BJ (cell line): Measurements from ENCODE around the gene EFHC1. TPM values are rescaled to one million over a fixed set of nuclear protein-coding genes. Genes with fewer than 3 reads are reported as not detected.

Experiments
- CTCF ChIA-PET: fragments of 350-600 bp; formaldehyde crosslinking; extraction: SDS; loops from one replicate; lab custom pipeline; 2021; ENCODE audit warnings: antibody characterized with exemption, inconsistent platforms; lab: Yijun Ruan, JAX
- POLR2A ChIA-PET: fragments of 300-600 bp; sonication (Branson Sonifier 250); formaldehyde crosslinking; extraction: SDS; loops from one replicate; lab custom pipeline; 2021; ENCODE audit warnings: antibody characterized with exemption; lab: Charles Lee
- DNase-seq: peaks from one replicate; pipeline ENCODE4 v3.0.0-alpha.2; 2011; ENCODE audit warnings: low read depth
- H3K27me3 ChIP-seq: 2 replicates; pipeline ENCODE4 v1.6.0; 2011; ENCODE audit warnings: low read length; ENCODE audit not compliant: control insufficient read depth, insufficient read depth
- H3K36me3 ChIP-seq: 2 replicates; pipeline ENCODE4 v1.5.1; 2011; ENCODE audit warnings: low read length; ENCODE audit not compliant: control insufficient read depth, insufficient read depth
- H3K4me3 ChIP-seq: 2 replicates; pipeline ENCODE4 v1.5.1; 2011; ENCODE audit warnings: low read depth, mild to moderate bottlenecking, control low read depth, low read length
- polyA plus RNA-seq: library from polyadenylated mRNA; depleted of rRNA; stranded (reverse); fragments of >200 nt; gene quantifications from 2 replicates; pipeline ENCODE4 v1.2.3, GENCODE V29; 2011
- TF ChIP-seq, protein P1 (sequence below): IDR thresholded peaks from 2 replicates; pipeline ENCODE4 v1.5.1; 2011; ENCODE audit warnings: low read depth, mild to moderate bottlenecking, control low read depth, inconsistent platforms, low read length, moderate library complexity; ENCODE audit not compliant: insufficient read depth

The EFHC1 gene
- polyA plus RNA-seq, 1 experiment, result 16.6 TPM

GRCh38 chr6:52566853-52567279 is 146.7 kb downstream of the EFHC1 start:
- TF ChIP-seq, protein P1, sequence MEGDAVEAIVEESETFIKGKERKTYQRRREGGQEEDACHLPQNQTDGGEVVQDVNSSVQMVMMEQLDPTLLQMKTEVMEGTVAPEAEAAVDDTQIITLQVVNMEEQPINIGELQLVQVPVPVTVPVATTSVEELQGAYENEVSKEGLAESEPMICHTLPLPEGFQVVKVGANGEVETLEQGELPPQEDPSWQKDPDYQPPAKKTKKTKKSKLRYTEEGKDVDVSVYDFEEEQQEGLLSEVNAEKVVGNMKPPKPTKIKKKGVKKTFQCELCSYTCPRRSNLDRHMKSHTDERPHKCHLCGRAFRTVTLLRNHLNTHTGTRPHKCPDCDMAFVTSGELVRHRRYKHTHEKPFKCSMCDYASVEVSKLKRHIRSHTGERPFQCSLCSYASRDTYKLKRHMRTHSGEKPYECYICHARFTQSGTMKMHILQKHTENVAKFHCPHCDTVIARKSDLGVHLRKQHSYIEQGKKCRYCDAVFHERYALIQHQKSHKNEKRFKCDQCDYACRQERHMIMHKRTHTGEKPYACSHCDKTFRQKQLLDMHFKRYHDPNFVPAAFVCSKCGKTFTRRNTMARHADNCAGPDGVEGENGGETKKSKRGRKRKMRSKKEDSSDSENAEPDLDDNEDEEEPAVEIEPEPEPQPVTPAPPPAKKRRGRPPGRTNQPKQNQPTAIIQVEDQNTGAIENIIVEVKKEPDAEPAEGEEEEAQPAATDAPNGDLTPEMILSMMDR, result no peak
- no peaks in the 10 kb centered on the region for H3K36me3 ChIP-seq
- CTCF ChIA-PET, result interaction anchor here (0.9 to 2.2 kb wide), 8 partner anchors 10 to 151 kb away, joined by 3 to 5 read pairs (median 4); partner anchors contain the start of gene TRAM2
- peak; percentile 97 for DNase-seq
- no peaks in the 10 kb centered on the region for H3K27me3 ChIP-seq
- no peak overlapping the region for H3K4me3 ChIP-seq
- POLR2A ChIA-PET, result interaction anchor here (0.6 to 0.8 kb wide), 2 partner anchors 45 to 159 kb away, joined by 5 to 19 read pairs; no protein-coding TSS in a partner anchor

DNA sequence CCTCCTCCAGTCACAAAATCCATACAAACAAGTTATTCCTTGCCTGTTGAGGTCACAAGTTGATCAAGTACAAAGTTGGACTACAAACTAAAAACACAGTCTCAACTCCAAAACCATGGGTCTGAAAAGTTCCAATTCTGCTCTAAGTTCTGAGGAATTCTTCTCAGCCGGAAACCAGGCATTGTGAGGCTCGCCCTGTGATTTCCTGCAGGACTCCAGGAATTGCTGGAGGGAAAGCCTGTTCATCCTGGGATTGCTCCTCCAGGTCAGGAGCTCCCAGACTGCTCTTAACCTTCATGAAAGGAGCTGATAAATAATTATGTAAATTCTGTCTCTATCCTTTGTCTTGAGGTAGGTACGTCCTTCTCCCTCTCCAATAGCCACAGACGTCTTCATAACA is 148.2 kb downstream of the EFHC1 start:
- TF ChIP-seq, protein P1, result no peak
- ChIA-PET CTCF (interaction anchor here (0.6 to 2.5 kb wide), 3 partner anchors 30 to 151 kb away, joined by 3 to 7 read pairs (median 5); no protein-coding TSS in a partner anchor), POLR2A (no interaction called here)
- DNase-seq, result no peak
- Histone ChIP-seq H3K27me3 (no peaks in the 10 kb centered on the region), H3K36me3 (no peaks in the 10 kb centered on the region), H3K4me3 (no peak overlapping the region)

DNA sequence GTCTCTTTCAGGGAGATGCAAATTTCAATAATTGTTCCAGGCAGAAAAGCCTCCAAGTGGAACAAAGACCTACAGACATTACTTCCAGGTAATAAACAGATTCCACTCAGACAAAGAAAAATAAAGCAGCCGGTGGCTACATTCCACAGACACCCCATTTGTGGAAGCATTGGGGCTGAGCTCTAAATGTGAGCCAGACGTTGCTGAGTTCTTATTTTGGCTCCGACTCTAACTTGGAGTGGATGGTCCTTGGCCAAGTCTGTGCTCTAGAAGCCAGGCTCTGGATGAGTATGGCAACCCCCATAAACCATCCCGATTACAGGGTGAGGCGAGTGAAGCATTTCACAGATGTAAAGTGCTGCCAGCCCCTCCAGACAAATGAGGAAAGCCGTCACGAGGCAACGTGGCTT is 150.2 kb downstream of the EFHC1 start:
- DNase-seq, result no peak
- no peaks in the 10 kb centered on the region for H3K27me3 ChIP-seq
- CTCF ChIA-PET, result interaction anchor here (0.8 to 2.5 kb wide), 3 partner anchors 28 to 244 kb away, joined by 3 to 11 read pairs (median 7); no protein-coding TSS in a partner anchor
- TF ChIP-seq, protein P1, result no peak
- POLR2A ChIA-PET, result interaction anchor here (0.6 to 0.7 kb wide), 3 partner anchors 109 to 152 kb away, joined by 3 to 6 read pairs (median 3); partner anchors contain the start of gene EFHC1
- H3K36me3 ChIP-seq, result no peaks in the 10 kb centered on the region
- no peak overlapping the region for H3K4me3 ChIP-seq

- TF ChIP-seq, protein P1, result no peak
- no peaks in the 10 kb centered on the region for H3K36me3 ChIP-seq
- POLR2A ChIA-PET, result interaction anchor here (0.5 kb wide), 1 partner anchor 150 kb away, joined by 7 read pairs; no protein-coding TSS in a partner anchor
- H3K4me3 ChIP-seq, result no peak overlapping the region
- DNase-seq, result no peak
- CTCF ChIA-PET, result interaction anchor here (0.9 to 7.5 kb wide), 3 partner anchors 23 to 155 kb away, joined by 3 to 68 read pairs (median 5); no protein-coding TSS in a partner anchor
- no peaks in the 10 kb centered on the region for H3K27me3 ChIP-seq
Measured at GRCh38 chr6:52571099-52571755, 151.1 kb downstream of the EFHC1 start.

- POLR2A ChIA-PET, result interaction anchor here (1.0 kb wide), 1 partner anchor 155 kb away, joined by 13 read pairs; no protein-coding TSS in a partner anchor
Measured at GRCh38 chr6:52572536-52572935, 152.4 kb downstream of the EFHC1 start.

More at GRCh38 chr6:52572536-52572935, 152.4 kb downstream of the EFHC1 start:
- TF ChIP-seq, protein P1, result no peak
- H3K36me3 ChIP-seq, result no peaks in the 10 kb centered on the region
- no peaks in the 10 kb centered on the region for H3K27me3 ChIP-seq
- peak overlapping the region; percentile 91; the same call in 1 of the 2 replicates for H3K4me3 ChIP-seq
- CTCF ChIA-PET, result interaction anchor here (0.6 to 7.5 kb wide), 4 partner anchors 11 to 154 kb away, joined by 3 to 68 read pairs (median 6); no protein-coding TSS in a partner anchor
- no peak for DNase-seq
